OCI-LY1 (cell line): ENCODE measurements around the gene TAMALIN.
A peak's percentile ranks its signal among the peaks of the same experiment; 100 is the strongest.

Experiments
- H2AFZ ChIP-seq: fragments of 200-600 bp; sonication (generic), shearing (Covaris generic); 2 replicates; pipeline ENCODE4 v1.6.0; 2014; ENCODE audit warnings: antibody characterized with exemption, mild to moderate bottlenecking, low read length
- H3F3A ChIP-seq: fragments of 200-600 bp; sonication (generic), shearing (Covaris generic); 2 replicates; pipeline ENCODE4 v1.6.0; 2014; ENCODE audit warnings: mild to moderate bottlenecking, antibody characterized with exemption, low read length, moderate library complexity; ENCODE audit not compliant: insufficient read depth
- H3K27ac ChIP-seq: fragments of 200-600 bp; sonication (generic); 2 replicates; pipeline ENCODE4 v1.5.1; 2014; ENCODE audit warnings: low read length, mixed run types, mild to moderate bottlenecking, low read depth; ENCODE audit not compliant: poor library complexity, severe bottlenecking
- H3K27me3 ChIP-seq: fragments of 200-600 bp; sonication (generic); 2 replicates; pipeline ENCODE4 v1.6.0; 2014; ENCODE audit warnings: antibody characterized with exemption, mild to moderate bottlenecking, low read length, moderate library complexity; ENCODE audit not compliant: insufficient read depth
- H3K36me3 ChIP-seq: fragments of 200-600 bp; sonication (generic); 2 replicates; pipeline ENCODE4 v1.6.1; 2014; ENCODE audit warnings: mild to moderate bottlenecking, antibody characterized with exemption, low read length, moderate library complexity, mixed read lengths; ENCODE audit not compliant: insufficient read depth
- H3K4me1 ChIP-seq: fragments of 200-600 bp; sonication (generic); 2 replicates; pipeline ENCODE4 v1.5.1; 2014; ENCODE audit warnings: mild to moderate bottlenecking, low read length, moderate library complexity; ENCODE audit not compliant: insufficient read depth, severe bottlenecking
- H3K4me2 ChIP-seq: fragments of 200-600 bp; sonication (generic), shearing (Covaris generic); 2 replicates; pipeline ENCODE4 v1.6.1; 2014; ENCODE audit warnings: low read length
- H3K4me3 ChIP-seq: fragments of 200-600 bp; sonication (generic); 2 replicates; pipeline ENCODE4 v1.5.1; 2014; ENCODE audit warnings: low read length, low read depth, mild to moderate bottlenecking, mixed read lengths; ENCODE audit not compliant: poor library complexity, severe bottlenecking
- H3K79me2 ChIP-seq: fragments of 200-600 bp; shearing (Covaris generic); 2 replicates; pipeline ENCODE4 v1.6.1; 2016; ENCODE audit warnings: mixed run types, low read length, mixed read lengths; ENCODE audit not compliant: insufficient read depth
- H3K9ac ChIP-seq: fragments of 200-600 bp; sonication (generic), shearing (Covaris generic); 2 replicates; pipeline ENCODE4 v1.6.1; 2014; ENCODE audit warnings: mild to moderate bottlenecking, low read length, mixed read lengths
- H3K9me2 ChIP-seq: fragments of 200-600 bp; sonication (generic), shearing (Covaris generic); 2 replicates; pipeline ENCODE4 v1.6.1; 2014; ENCODE audit warnings: low read depth, mild to moderate bottlenecking, low read length, mixed read lengths
- H3K9me3 ChIP-seq: fragments of 200-600 bp; shearing (Covaris generic); 2 replicates; pipeline ENCODE4 v1.6.1; 2014; ENCODE audit warnings: low read length, mixed read lengths
- H4K20me1 ChIP-seq: fragments of 200-600 bp; sonication (generic), shearing (Covaris generic); 2 replicates; pipeline ENCODE4 v1.6.0; 2016; ENCODE audit warnings: mild to moderate bottlenecking, low read length; ENCODE audit not compliant: insufficient read depth
- CTCF ChIP-seq: fragments of 200-600 bp; sonication (generic), shearing (Covaris generic); IDR thresholded peaks from 2 replicates; pipeline ENCODE4 v1.5.1; 2017; ENCODE audit warnings: mild to moderate bottlenecking, antibody characterized with exemption, low read length, moderate library complexity, mixed read lengths
- EZH2 ChIP-seq: fragments of 200-600 bp; sonication (generic), shearing (Covaris generic); IDR thresholded peaks from 2 replicates; pipeline ENCODE4 v1.8.0; 2017; ENCODE audit warnings: borderline replicate concordance, mixed run types, mild to moderate bottlenecking, antibody characterized with exemption, low read length, moderate library complexity, mixed read lengths

Gene TAMALIN

GRCh38 chr12:52003591-52003990 lies 3.2 kb upstream of the TAMALIN start:
- H3K27me3 ChIP-seq = peaks cover 4% of the 10 kb centered on the region; the same call in 1 of the 2 replicates
- H3K9me3 ChIP-seq = no peaks in the 10 kb centered on the region
- no peak overlapping the region for H3K4me3 ChIP-seq
- no peak overlapping the region for H3K27ac ChIP-seq
- H3K9me2 ChIP-seq = no peaks in the 10 kb centered on the region
- no peaks in the 10 kb centered on the region for H3K79me2 ChIP-seq
- H3K36me3 ChIP-seq = no peaks in the 10 kb centered on the region
- no peak overlapping the region for H3K9ac ChIP-seq
- H4K20me1 ChIP-seq = no peaks in the 10 kb centered on the region
- no peak overlapping the region for H2AFZ ChIP-seq
- peaks cover 12% of the 10 kb centered on the region for H3K4me1 ChIP-seq
- no peak for TF ChIP-seq EZH2
- TF ChIP-seq CTCF = no peak
- H3K4me2 ChIP-seq = no peak overlapping the region
- H3F3A ChIP-seq = no peaks in the 10 kb centered on the region

- H3K9ac ChIP-seq = no peak overlapping the region
- no peaks in the 10 kb centered on the region for H4K20me1 ChIP-seq
- no peak overlapping the region for H3K27ac ChIP-seq
- peaks cover 4% of the 10 kb centered on the region; the same call in 1 of the 2 replicates for H3K27me3 ChIP-seq
- H3K4me1 ChIP-seq = peaks cover 12% of the 10 kb centered on the region
- H2AFZ ChIP-seq = no peak overlapping the region
- H3K9me3 ChIP-seq = no peaks in the 10 kb centered on the region
- H3K4me2 ChIP-seq = no peak overlapping the region
- H3F3A ChIP-seq = no peaks in the 10 kb centered on the region
- H3K4me3 ChIP-seq = no peak overlapping the region
- TF ChIP-seq CTCF = peak; percentile 55
- TF ChIP-seq EZH2 = no peak
- H3K36me3 ChIP-seq = no peaks in the 10 kb centered on the region
- H3K79me2 ChIP-seq = no peaks in the 10 kb centered on the region
- no peaks in the 10 kb centered on the region for H3K9me2 ChIP-seq
Observed at GRCh38 chr12:52004042-52004648, 2.6 kb upstream of the TAMALIN start.

- Histone ChIP-seq H3K27me3 (no peaks in the 10 kb centered on the region; the same call in 1 of the 2 replicates), H4K20me1 (no peaks in the 10 kb centered on the region), H3K4me1 (peaks cover 12% of the 10 kb centered on the region), H3K9me2 (no peaks in the 10 kb centered on the region), H3K9me3 (no peaks in the 10 kb centered on the region), H3K36me3 (no peaks in the 10 kb centered on the region), H3K4me2 (no peak overlapping the region), H3K9ac (no peak overlapping the region), H3K27ac (no peak overlapping the region), H3K79me2 (no peaks in the 10 kb centered on the region), H3K4me3 (no peak overlapping the region), H3F3A (no peaks in the 10 kb centered on the region), H2AFZ (no peak overlapping the region)
- TF ChIP-seq EZH2 (no peak), CTCF (no peak)
Observed at GRCh38 chr12:52005218-52005902, 1.4 kb upstream of the TAMALIN start.
